ENCODE measurements around the gene CLPSL2.

DNA sequence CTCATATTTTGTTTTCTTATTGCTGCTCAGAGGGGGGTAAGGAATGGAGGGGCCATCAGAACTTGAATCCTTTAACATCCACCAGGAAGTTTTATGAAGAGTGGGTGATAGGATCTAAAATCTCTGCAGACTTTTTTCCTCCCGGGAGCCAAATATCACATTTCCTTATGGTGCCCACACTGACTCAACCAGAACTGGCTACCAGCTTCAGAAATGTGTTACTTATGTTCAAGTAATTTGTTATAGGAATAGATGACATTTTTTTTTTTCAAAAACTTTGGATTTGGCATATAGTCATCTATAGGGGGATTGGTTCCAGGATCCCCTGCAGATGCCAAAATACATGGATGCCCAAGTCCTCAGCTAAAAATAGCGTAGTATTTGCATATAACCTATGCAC, 47.2 kb downstream of the CLPSL2 start:
- TF ChIP-seq, protein P1, sequence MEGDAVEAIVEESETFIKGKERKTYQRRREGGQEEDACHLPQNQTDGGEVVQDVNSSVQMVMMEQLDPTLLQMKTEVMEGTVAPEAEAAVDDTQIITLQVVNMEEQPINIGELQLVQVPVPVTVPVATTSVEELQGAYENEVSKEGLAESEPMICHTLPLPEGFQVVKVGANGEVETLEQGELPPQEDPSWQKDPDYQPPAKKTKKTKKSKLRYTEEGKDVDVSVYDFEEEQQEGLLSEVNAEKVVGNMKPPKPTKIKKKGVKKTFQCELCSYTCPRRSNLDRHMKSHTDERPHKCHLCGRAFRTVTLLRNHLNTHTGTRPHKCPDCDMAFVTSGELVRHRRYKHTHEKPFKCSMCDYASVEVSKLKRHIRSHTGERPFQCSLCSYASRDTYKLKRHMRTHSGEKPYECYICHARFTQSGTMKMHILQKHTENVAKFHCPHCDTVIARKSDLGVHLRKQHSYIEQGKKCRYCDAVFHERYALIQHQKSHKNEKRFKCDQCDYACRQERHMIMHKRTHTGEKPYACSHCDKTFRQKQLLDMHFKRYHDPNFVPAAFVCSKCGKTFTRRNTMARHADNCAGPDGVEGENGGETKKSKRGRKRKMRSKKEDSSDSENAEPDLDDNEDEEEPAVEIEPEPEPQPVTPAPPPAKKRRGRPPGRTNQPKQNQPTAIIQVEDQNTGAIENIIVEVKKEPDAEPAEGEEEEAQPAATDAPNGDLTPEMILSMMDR (IDR thresholded peaks at IDR 0.05), result no peak
- TF ChIP-seq EP300 (IDR thresholded peaks at IDR 0.05), result no peak
- no peak for TF ChIP-seq POLR2A (IDR thresholded peaks at IDR 0.05; ENCODE audit: low read depth)
- no peak for TF ChIP-seq POLR2AphosphoS5 (IDR thresholded peaks at IDR 0.05)

All from esophagus muscularis mucosa (tissue), 4 donors.